H9 (cell line): ENCODE data around the gene THSD4. TPM values are rescaled to one million over a fixed set of nuclear protein-coding genes. Genes with fewer than 3 reads are reported as not detected.

Experiments
- DNase-seq: peaks from one replicate; pipeline ENCODE4 v3.0.0-alpha.2; 2017
- H2AFZ ChIP-seq: one replicate; pipeline ENCODE4 v1.6.1; 2013; ENCODE audit warnings: mild to moderate bottlenecking, low read length, control low read depth, moderate library complexity
- H2AK5ac ChIP-seq: 2 replicates; pipeline ENCODE4 v1.6.1; 2013; ENCODE audit warnings: low read length, control low read depth, mixed read lengths; ENCODE audit not compliant: insufficient read length
- H2BK120ac ChIP-seq: one replicate; pipeline ENCODE4 v1.6.1; 2013; ENCODE audit warnings: low read depth, mild to moderate bottlenecking, low read length, control low read depth, inconsistent platforms; ENCODE audit not compliant: poor library complexity, severe bottlenecking
- H2BK12ac ChIP-seq: 2 replicates; pipeline ENCODE4 v1.6.1; 2013; ENCODE audit warnings: low read length, control low read depth, mixed read lengths, low read depth; ENCODE audit not compliant: insufficient read length
- H2BK15ac ChIP-seq: 2 replicates; pipeline ENCODE4 v1.6.1; 2013; ENCODE audit warnings: low read depth, low read length, control low read depth
- H2BK20ac ChIP-seq: one replicate; pipeline ENCODE4 v1.6.1; 2013; ENCODE audit warnings: low read depth, mild to moderate bottlenecking, low read length, control low read depth, inconsistent platforms; ENCODE audit not compliant: poor library complexity, severe bottlenecking
- H2BK5ac ChIP-seq: 2 replicates; pipeline ENCODE4 v1.6.1; 2013; ENCODE audit warnings: low read length, control low read depth, mixed read lengths; ENCODE audit not compliant: insufficient read length
- H3K14ac ChIP-seq: 2 replicates; pipeline ENCODE4 v1.6.1; 2013; ENCODE audit warnings: low read length, control low read depth; ENCODE audit not compliant: insufficient read depth
- H3K18ac ChIP-seq: 2 replicates; pipeline ENCODE4 v1.6.1; 2013; ENCODE audit warnings: low read depth, mild to moderate bottlenecking, mixed read lengths, low read length, control low read depth; ENCODE audit not compliant: insufficient read length
- H3K23ac ChIP-seq: 2 replicates; pipeline ENCODE4 v1.6.1; 2013; ENCODE audit warnings: low read length, control low read depth, mixed read lengths, low read depth; ENCODE audit not compliant: insufficient read length
- H3K23me2 ChIP-seq: 2 replicates; pipeline ENCODE4 v1.6.1; 2013; ENCODE audit warnings: low read depth, mild to moderate bottlenecking, mixed read lengths, low read length, control low read depth; ENCODE audit not compliant: insufficient read length, poor library complexity, severe bottlenecking
- H3K27ac ChIP-seq: 2 replicates; pipeline ENCODE4 v1.5.1; 2013; ENCODE audit warnings: low read length, control low read depth, mixed read lengths, low read depth; ENCODE audit not compliant: insufficient read length
- H3K27me3 ChIP-seq: 2 replicates; pipeline ENCODE4 v1.6.1; 2013; ENCODE audit warnings: low read length, control low read depth, inconsistent platforms; ENCODE audit not compliant: insufficient read depth
- H3K4ac ChIP-seq: 2 replicates; pipeline ENCODE4 v1.6.1; 2013; ENCODE audit warnings: low read depth, mild to moderate bottlenecking, control low read depth, inconsistent platforms, low read length, moderate library complexity
- H3K4me1 ChIP-seq: 2 replicates; pipeline ENCODE4 v1.6.1; 2013; ENCODE audit warnings: low read length, control low read depth, inconsistent platforms; ENCODE audit not compliant: insufficient read depth
- H3K4me2 ChIP-seq: 2 replicates; pipeline ENCODE4 v1.6.1; 2013; ENCODE audit warnings: low read length, control low read depth, mixed read lengths; ENCODE audit not compliant: insufficient read length, insufficient read depth
- H3K56ac ChIP-seq: 2 replicates; pipeline ENCODE4 v1.6.1; 2013; ENCODE audit warnings: low read depth, mild to moderate bottlenecking, mixed read lengths, low read length, control low read depth; ENCODE audit not compliant: insufficient read length
- H3K79me1 ChIP-seq: 2 replicates; pipeline ENCODE4 v1.6.1; 2013; ENCODE audit warnings: low read depth, mild to moderate bottlenecking, moderate library complexity, low read length, control low read depth, inconsistent platforms; ENCODE audit not compliant: insufficient read depth, poor library complexity, severe bottlenecking
- H3K79me2 ChIP-seq: 2 replicates; pipeline ENCODE4 v1.6.1; 2013; ENCODE audit warnings: low read length, control low read depth, inconsistent platforms; ENCODE audit not compliant: insufficient read depth
- H3K9ac ChIP-seq: 2 replicates; pipeline ENCODE4 v1.6.1; 2013; ENCODE audit warnings: low read length, control low read depth, mixed read lengths; ENCODE audit not compliant: insufficient read length; ENCODE audit errors: extremely low read depth
- H3K9me3 ChIP-seq: one replicate; pipeline ENCODE4 v1.6.1; 2013; ENCODE audit warnings: low read depth, low read length, inconsistent platforms; ENCODE audit not compliant: control insufficient read depth
- H3T11ph ChIP-seq: one replicate; pipeline ENCODE4 v1.6.1; 2013; ENCODE audit warnings: mild to moderate bottlenecking, low read length, control low read depth, inconsistent platforms
- H4K20me1 ChIP-seq: one replicate; pipeline ENCODE4 v1.6.1; 2013; ENCODE audit not compliant: control insufficient read depth, insufficient read length, insufficient read depth
- H4K5ac ChIP-seq: 2 replicates; pipeline ENCODE4 v1.6.1; 2013; ENCODE audit warnings: low read depth, mild to moderate bottlenecking, mixed read lengths, low read length, control low read depth; ENCODE audit not compliant: insufficient read length
- H4K8ac ChIP-seq: replicated peaks from 2 replicates; pipeline ENCODE4 v1.6.1; 2013; ENCODE audit warnings: low read length, control low read depth, mixed read lengths, low read depth; ENCODE audit not compliant: insufficient read length
- H4K91ac ChIP-seq: 2 replicates; pipeline ENCODE4 v1.6.1; 2013; ENCODE audit warnings: low read depth, mild to moderate bottlenecking, moderate library complexity, mixed read lengths, low read length, control low read depth; ENCODE audit not compliant: insufficient read length
- H3K27ac Mint-ChIP-seq, 3 experiments: 2 replicates in 2 of 3; 3 replicates in 1 of 3; pipeline ENCODE4 v1.8.0; 2020 to 2021; ENCODE audit warnings: mixed read lengths in 3 of 3, mild to moderate bottlenecking in 1 of 3, moderate library complexity in 1 of 3
- H3K27me3 Mint-ChIP-seq: 2 replicates; pipeline ENCODE4 v1.8.0; 2021; ENCODE audit warnings: low read depth, mild to moderate bottlenecking, moderate library complexity, mixed read lengths
- H3K36me3 Mint-ChIP-seq, 3 experiments: 2 replicates in 2 of 3; 3 replicates in 1 of 3; pipeline ENCODE4 v1.8.0; 2020 to 2021; ENCODE audit warnings: low read depth in 3 of 3, mixed read lengths in 3 of 3; ENCODE audit not compliant: insufficient read depth in 1 of 3
- H3K4me1 Mint-ChIP-seq, 2 experiments: 2 replicates each; pipeline ENCODE4 v1.8.0; 2020; ENCODE audit warnings: mixed read lengths in 2 of 2
- H3K4me3 Mint-ChIP-seq, 2 experiments: 2 replicates in 1 of 2; 3 replicates in 1 of 2; pipeline ENCODE4 v1.8.0; 2020 to 2021; ENCODE audit warnings: mild to moderate bottlenecking in 2 of 2, mixed read lengths in 2 of 2, moderate library complexity in 1 of 2
- H3K9me3 Mint-ChIP-seq, 2 experiments: 2 replicates in 1 of 2; 3 replicates in 1 of 2; pipeline ENCODE4 v1.8.0; 2020; ENCODE audit warnings: mild to moderate bottlenecking in 2 of 2, mixed read lengths in 2 of 2, moderate library complexity in 1 of 2
- CTCF ChIP-seq: fragments of 200-600 bp; sonication (generic); conservative IDR thresholded peaks from 3 replicates; pipeline ENCODE4 v1.8.0; 2021; ENCODE audit warnings: antibody characterized with exemption, mild to moderate bottlenecking
- WGBS: extraction: QIAGEN DNeasy Blood & Tissue Kit; methylation state at CpG from one replicate; pipeline ENCODE4 v1.1.7; 2013; ENCODE audit warnings: missing lambda C conversion rate, low lambda C conversion rate, mixed read lengths; ENCODE audit not compliant: insufficient read length; ENCODE audit errors: extremely low coverage; 5-methylcytosine and 5-hydroxymethylcytosine counted together
- total RNA-seq: library from RNA; stranded (reverse); gene quantifications from 2 replicates; pipeline ENCODE4 v1.2.1, GENCODE V29; 2021

THSD4 gene
- total RNA-seq, 1 experiment from 2014 or later: 5.5 TPM

- Mint-ChIP-seq H3K9me3 (peaks cover 11 to 12% of the 10 kb centered on the region in 2 experiments; a peak in 4 of 5 replicates), H3K4me3 (no peak overlapping the region), H3K27ac (no peak overlapping the region), H3K27me3 (no peaks in the 10 kb centered on the region), H3K36me3 (peaks cover 0 to 19% (median 9%) of the 10 kb centered on the region in 3 experiments; a peak in 6 of 7 replicates), H3K4me1 (peaks cover 3% of the 10 kb centered on the region in 2 experiments; a peak in 3 of 4 replicates)
- no peak overlapping the region for H4K91ac ChIP-seq
- no peak overlapping the region for H2BK12ac ChIP-seq
- no peak overlapping the region for H3K4ac ChIP-seq
- H2BK120ac ChIP-seq: no peak overlapping the region
- H2AK5ac ChIP-seq: no peak overlapping the region
- no peak for DNase-seq
- H3K9me3 ChIP-seq: no peaks in the 10 kb centered on the region
- no peak overlapping the region for H2BK15ac ChIP-seq
- H4K8ac ChIP-seq: no peak overlapping the region
- TF ChIP-seq CTCF: no peak
- H3K14ac ChIP-seq: no peak overlapping the region
- no peaks in the 10 kb centered on the region for H3K79me2 ChIP-seq
- H3K56ac ChIP-seq: no peak overlapping the region
- H3K23ac ChIP-seq: no peak overlapping the region
- H4K5ac ChIP-seq: no peak overlapping the region
- H4K20me1 ChIP-seq: no peaks in the 10 kb centered on the region
- no peaks in the 10 kb centered on the region for H3K27me3 ChIP-seq
- no peak overlapping the region for H3K18ac ChIP-seq
- no peak overlapping the region for H2BK20ac ChIP-seq
- no peak overlapping the region for H3T11ph ChIP-seq
- no peaks in the 10 kb centered on the region for H3K79me1 ChIP-seq
- no peak overlapping the region for H3K27ac ChIP-seq
- no CpG with 5 or more reads among the region's 3 CpGs for WGBS
- H2AFZ ChIP-seq: no peak overlapping the region
- no peaks in the 10 kb centered on the region for H3K23me2 ChIP-seq
- no peaks in the 10 kb centered on the region for H3K4me1 ChIP-seq
- H3K9ac ChIP-seq: no peak overlapping the region
- no peak overlapping the region for H2BK5ac ChIP-seq
- H3K4me2 ChIP-seq: no peak overlapping the region
These were observed 582.8 kb downstream of the THSD4 start for GRCh38 chr15:71698030-71698429.
